Stromal cell of bone marrow (primary cell): Measurements from ENCODE around the gene GGACT.

Source experiments
- DNase-seq: peaks from one replicate; pipeline ENCODE4 v3.0.0-alpha.2; 2012; ENCODE audit warnings: low read depth

GGACT gene

DNA sequence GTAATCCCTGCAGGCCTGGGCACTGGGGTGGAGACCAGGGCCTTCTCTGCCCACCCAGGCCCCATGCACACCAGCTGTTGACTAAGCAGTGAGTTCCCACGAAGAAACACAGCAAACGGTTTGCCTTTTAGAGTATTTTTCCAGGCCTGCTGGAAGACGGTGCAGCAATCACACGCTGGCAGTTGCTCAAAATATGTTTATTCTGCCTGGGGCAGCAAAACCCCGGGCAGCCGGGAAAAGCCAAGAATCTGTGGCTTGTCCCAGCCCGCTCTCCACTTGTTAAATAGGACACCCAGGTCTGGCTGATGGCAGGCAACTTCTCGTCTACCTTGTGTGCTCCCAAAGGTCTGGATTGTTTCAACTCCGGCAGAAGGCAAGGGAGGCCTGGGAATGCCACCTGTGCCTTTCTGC, 40.8 kb downstream of the GGACT start:
- DNase-seq: no peak

DNA sequence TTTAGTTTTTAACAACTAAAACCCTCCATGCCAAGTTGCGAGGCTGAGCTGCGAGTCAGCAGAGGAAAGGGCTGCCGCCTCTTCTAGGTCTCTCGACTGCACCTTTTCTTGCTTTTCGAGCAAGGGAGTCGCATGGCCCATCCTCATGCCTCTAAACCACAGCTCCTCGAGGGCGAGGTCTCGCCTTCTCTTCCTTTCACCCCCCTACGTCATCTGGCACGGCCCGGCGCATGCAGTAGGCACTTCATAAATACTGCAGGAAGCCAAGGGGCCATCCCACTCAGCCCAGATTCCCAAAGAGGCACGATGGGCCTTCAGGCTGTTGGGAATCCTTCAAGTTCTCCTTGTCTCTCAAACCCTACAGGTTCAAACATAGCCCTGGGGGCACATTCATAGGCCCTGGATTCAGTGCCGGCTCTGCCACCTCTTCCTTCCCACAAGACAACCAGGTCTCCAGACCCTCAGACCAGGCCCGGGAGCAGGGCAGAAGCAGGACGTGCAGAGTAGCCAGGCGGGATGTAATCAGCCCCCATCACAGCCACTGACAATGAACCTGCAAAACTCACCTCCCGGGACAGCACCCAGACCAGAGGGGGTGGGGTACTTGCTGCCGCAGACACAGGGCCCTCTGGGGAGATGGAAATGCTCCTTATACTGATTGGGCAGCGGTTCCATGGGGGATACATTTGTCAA, 41.7 kb downstream of the GGACT start:
- no peak for DNase-seq

DNA sequence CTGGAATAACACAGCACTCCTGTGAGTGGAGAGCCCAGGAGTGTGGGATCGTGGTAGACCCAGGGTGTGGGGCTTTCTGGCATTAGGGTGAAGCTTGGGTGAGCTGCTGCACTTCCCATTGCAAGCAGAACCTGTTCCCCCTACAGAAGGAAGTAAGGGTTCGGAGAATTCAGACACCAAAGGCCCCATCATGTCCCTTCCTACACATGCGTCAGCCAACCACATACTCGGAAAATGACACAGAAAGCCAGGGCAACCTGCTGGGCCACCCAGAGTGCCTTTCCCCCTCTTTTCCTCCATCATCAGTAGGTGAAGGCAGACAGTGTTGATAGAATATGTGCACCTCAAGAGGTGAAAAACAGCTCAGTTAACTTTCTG, 42.9 kb downstream of the GGACT start:
- DNase-seq: no peak

DNA sequence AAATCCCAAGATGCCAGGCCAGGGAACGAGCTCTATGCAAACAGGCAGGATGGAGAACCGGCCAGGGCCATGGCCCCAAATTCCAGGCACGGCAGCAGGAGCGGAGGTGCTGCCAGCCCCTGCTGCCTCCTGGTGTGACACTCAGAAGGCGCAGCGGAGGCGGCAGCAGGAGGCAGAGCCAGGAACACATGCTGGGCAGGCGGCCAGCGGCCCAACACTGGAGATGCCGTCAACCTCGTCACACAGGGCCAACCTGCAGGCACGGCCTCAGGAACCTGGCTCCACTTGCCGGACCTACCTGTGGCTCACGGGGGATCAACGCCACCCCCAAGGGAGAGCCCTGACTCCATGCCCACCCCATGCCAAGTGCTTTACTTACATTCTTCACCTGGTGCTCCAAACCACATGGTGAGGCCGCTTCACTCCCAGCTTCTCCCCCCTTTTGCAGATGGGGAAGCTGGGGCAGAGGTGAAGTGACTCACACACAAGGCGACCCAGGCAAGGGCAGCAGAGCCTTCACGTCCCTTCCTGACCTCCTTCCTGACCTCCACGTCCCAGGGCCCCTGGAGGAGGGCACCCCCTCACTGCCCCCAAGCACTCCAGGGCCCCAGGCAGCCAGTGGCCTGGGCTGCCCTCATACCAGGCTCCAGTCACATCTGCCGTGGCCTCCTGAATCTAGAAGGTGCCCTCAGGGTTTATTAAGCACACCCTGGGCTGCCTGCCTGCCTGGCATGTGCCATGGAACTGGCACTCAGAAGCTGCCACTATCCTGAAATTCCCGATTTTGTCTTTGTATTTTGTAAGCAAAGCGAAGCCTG, 43.5 kb downstream of the GGACT start:
- DNase-seq: no peak

DNA sequence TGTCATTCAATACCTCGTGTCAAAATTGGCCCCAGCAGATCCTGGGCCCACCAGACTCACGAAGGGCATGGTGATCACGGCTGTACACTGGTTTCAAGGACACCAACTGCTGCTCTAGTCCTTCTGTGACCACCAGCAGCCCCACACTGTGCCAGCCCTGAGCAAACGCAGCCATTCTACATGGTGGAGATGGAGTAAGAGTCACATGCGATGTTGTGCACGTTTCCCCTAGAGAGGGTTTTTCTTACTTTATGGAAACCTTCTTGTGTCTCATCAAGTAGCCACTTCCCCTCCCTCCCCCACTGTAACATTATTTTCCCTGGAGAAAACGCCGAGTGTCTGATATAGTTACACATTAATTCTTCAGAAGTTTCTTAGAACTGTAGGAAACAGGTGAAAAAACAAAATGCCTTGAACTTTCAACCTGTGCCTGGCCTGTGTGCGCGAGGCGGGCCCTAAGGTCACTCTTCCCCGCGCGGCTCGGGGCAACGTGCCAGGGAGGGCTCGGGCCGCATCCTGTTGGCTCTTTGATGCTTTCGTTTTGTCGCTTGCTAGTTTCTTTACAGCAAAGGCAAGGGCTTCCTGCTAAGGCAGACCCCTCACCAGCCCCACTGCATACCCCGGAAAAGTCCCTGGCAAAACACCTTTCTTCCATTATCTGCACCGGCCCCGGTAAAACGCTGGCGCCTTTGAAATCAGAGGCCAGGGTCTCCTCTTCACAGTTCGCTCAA, 44.6 kb downstream of the GGACT start:
- no peak for DNase-seq

DNA sequence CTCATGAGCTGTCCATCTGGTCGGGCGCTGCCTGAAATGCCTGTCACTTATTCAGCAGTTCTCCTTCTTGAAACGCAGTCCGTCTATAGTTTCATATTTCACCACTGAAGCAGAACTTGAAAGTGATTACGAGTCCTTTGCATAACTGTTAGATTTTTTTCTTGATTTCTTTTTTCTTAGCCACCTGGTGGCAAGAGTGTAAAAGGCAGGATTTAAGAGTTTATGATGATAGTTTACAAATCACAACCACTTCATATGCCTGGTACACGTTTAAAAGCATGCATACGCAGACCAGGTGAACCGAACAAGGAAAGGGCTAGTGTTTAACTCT, 45.8 kb downstream of the GGACT start:
- DNase-seq: peak; percentile 52

DNA sequence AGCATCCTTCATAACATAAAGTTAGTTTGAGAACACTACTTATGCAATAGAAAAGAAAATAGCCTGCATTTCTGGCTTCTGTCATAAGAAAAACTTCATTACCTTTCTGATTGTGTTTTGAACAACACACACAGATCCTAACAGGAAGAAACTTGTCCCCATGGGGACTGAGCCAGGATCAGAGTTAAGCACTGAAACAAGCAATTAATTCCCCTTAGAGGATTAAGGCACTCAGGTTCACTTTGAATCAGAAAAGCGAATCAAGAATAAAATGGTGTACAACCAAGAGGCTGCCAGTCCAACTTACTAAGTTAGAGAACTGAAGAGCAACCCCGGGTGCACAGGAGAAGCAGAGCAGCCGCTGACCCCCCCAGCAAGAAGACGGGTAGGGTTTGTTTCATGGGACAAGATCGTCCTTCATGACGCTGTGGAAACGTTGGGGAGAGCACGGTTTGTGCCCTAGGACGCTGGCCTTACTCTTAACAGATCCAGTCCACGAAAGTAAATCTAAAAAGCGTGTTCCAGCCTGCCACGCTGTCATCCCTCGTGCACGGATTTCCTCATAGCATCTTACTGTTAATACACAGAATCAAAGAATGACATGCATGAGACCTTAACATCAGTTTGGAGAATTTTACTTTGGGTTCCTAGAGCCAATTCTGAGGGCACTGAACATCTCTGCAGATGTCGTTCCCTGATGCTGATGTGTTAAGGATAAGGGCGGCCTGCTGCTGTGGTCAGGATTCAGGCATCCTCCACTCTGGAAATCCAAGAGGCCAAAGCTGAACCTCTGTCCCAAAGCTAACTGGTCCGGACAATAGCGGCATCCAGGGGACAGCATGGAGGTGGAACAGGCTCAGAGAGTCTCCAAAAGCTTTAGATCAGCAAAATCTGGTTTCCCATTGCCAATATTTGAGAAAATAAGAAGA, 46.4 kb downstream of the GGACT start:
- no peak for DNase-seq

DNA sequence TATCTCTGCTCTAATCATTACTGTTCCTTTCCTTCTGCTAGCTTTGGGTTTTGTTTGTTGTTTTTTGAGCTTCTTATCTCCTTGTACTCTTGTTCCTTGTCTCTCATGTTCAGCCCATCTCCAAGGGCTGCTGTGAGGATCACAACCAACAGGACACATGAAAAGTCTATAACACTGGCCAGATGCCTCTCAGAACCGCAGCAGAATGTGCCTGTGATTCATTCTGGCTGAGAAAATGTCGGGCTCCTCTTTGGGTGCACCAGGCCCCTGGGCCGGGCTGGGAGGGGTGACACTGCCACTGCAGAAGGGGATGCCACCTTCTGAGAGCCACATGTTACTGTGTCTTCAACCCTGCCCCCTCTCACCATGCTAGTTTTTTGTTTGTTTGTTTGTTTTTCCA, 48.0 kb downstream of the GGACT start:
- no peak for DNase-seq

DNA sequence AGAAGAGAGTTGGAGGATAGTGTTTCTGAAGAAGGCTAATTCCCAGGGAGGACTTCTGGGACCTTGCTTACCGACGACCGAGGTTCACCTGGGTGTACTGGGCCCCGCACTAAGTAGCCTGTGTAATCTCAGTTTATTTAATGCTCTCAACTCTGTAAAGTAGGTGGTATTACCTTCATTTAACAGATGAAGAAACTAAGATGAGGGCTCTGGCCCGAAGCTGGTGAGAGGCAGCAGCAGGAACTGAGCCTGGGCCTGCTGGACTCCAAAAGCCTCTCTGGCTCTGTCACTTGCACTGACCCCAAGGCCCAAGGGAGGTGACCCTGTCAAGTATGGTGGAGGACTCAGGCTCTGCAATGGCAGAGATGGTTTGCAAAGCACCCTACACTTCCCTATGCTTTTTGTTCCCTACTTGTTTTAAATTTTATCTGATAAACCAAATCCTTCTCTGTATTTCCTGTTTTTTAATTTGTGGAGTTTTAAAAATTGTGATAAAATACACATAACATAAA, 50.6 kb downstream of the GGACT start:
- no peak for DNase-seq

DNA sequence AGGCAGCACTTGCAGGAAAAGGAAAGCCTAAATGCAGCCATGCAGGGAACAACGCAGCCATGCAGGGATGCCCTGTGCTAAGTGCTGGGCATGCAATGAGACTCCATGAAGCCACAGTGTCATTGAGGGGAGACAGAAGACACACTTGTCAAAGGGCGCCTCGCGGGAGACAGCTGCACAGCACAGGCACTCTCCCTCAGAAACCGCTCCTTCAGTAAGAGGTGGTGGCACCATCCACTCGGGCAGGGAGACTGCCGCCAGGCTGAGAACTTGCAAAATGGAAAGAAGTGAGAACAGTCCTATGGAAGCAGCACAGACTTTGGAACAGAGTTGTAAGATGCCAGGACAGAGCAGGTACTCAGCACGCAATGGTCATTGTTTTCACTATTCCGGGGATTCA, 51.1 kb downstream of the GGACT start:
- DNase-seq: no peak

DNA sequence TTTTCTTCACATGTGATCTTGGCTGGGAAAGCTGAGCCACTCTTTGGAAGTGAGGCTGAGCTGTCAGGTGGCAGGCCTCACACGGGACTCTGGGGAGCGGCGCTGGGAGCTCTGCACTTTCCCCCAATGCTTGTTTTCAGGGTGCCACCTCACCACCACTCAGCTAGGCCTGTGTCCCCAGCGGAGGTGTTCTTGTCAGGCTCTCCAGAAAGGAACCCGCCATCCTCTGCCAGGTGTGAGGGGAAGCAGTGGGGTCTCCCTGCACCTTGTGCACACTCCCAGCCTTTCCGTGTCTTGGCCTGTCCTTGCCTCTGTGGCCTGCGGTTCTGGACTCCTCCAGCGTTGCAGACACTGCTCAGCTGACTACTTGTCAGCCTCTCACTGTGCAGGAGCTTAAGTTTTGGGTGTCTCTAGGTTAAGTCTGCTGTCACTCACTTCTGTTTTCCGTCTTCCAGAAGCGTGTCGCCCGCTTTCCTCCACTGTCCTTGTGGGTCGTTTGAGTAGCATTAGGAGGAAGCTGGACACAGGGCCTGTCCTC, 51.9 kb downstream of the GGACT start:
- DNase-seq: no peak

DNA sequence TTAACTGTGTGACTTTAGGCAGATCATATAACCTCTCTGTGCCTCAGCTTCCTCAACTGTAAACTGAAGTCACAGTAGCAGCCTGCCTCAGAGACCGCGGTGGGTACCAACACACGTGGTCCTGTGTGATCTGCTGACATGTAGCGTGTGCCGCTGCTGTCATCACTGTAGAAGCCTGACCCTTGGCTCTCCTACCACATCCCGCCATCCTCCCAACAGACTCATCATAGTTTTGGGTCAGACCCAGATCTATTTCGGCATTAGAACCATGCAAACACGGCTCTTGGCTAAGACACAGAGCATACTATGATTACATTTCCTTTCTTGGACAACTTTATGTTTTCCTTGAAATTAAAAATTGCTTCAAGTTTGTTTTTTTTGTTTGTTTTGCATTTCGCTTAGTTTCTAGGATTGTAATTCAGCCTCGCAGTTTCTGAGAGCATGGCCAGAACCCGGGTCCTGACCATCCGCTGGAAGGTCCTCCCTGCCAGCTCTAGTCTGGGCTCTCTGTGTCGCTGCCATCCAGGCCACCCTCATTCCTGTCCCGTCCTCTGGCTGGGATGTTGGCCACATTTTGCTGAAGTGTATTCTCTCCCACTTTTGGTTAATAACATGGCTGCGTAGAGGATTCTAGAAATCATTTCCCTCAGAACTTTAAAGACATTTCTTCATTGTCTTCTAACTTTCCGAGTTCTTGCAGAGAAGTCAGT, 53.0 kb downstream of the GGACT start:
- peak; percentile 83 for DNase-seq

DNA sequence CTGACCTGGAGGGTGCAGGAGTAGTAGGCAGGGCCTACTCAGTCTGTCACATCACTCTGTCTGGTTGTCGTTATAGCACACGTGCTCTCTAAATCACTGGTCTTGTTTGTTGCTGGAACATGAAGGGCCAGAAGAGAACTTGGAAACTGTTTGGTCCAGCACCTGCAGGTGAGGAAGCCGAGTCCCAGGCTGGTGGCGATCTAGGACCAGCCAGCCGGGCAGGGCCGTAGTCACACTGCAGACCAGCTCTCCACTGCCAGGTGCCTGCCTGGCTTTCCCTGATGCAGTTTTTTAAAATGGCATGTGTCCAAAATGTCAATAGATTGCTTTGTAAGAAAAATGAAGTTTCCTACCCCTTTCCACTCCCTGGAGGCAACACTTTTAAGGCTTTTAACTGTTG, 53.7 kb downstream of the GGACT start:
- no peak for DNase-seq

DNA sequence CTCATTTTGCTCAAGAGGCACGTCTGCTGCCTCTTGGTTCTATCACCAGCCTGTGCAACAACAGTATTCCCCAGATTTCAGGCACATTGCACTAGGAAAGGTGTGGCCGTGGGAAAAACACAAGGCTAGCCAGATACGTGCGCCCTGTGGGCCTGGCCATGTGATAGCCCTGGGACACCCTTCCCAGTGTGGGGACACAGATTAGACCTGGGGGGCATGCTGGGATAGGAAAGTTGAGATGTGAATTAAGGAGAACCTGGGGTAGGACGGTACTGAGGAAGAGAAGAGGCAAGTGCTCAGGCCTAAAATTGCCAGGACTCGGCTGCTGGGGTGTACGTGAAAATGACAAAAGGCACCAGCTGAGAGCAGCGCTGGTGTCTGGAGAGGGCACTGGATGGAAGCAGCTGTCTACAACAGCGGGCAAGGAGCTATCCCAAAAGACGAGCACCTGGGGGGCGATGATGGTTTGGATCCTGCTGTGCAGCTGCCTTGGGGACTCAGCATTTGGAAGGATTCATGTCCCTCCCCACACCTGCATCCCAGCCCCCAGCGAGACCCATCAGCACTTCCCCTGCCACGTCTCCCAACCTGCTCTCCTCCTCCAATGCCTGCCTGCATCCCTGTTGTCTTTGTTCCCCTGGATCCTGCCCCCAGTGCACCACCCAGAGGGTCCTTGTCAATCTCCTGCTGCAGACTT, 54.3 kb downstream of the GGACT start:
- no peak for DNase-seq

DNA sequence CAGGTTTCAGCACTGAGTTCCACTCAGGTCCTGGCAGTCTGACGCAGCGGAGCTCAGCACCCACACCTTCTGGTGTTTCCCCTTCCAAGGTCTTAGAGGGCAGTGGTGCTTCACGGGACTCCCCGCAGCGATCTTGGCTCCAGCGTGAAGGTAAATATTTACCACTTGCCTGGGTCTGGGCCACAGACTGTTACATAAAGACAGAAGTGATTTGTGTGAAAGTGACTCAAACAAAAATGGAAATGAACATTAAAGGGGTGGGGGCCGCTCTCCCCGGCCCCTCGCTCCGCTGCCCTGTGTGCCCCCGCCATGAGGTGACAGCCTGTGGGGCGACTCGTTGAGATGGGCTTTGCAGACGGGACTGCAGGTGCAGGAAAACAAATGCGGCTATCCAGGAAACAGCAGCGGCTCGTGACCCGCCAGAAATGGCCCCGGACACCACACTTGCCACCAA, 55.0 kb downstream of the GGACT start:
- no peak for DNase-seq

DNA sequence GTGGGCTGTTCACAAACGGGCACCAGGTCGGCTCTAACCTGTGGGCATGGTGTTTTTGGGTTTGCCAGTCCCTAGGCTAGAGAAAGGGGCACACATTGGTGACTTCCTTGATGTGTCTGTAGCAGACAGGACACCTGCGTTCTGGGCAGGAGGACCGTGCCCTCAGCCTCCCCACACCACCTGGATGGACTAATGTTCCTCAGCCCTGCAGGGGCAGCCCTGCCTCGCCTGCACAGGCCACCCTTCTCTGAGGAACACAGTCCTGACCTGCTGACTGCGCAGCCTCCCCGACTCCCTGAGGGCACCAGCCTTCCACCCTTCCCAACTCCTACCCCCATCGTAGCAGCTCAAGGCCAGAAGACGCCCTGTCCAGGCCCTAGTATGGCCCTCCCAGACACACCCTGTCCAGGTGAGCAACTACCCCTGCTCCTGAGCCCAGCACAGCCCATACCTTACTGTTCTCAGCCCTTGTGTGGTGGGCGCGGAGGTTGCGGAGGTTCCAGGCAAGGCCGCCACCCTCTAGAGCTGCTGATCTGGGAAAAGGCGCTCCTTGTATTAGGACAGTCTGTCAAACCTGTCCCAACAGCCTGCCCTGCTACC, 55.7 kb downstream of the GGACT start:
- DNase-seq: no peak

DNA sequence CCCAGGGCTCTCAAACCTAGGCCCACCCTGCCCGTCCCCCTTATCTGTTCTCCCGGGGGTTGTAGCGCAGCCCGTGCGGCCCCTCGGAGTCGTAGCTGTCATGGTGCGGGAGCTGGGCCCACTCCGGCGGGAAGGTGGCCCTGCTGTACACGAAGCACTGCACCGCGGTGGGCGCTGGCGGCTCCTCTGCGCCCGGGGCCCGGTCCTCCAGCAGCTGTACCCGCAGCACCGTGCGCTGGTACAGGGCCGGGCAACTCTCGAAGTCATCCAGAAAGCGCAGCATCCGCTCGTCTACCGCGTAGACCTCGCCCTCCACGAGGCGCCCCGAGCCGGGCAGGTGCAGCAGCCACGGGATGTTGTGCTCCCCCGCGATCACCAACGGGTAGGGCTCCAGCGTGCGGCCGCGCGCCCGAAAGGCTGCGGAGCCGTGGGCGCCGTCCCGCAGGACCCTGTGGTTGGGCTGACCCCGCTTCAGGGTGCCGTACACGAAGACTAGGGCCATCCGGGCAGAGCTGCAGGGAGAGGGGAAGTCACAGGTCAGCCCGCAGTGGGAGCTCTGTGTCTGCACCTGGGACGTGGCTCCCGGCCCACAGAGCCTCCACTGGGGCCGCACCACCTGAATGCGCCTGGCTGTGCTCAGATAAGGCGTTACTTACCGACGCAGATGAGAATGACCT, 56.4 kb downstream of the GGACT start:
- no peak for DNase-seq

DNA sequence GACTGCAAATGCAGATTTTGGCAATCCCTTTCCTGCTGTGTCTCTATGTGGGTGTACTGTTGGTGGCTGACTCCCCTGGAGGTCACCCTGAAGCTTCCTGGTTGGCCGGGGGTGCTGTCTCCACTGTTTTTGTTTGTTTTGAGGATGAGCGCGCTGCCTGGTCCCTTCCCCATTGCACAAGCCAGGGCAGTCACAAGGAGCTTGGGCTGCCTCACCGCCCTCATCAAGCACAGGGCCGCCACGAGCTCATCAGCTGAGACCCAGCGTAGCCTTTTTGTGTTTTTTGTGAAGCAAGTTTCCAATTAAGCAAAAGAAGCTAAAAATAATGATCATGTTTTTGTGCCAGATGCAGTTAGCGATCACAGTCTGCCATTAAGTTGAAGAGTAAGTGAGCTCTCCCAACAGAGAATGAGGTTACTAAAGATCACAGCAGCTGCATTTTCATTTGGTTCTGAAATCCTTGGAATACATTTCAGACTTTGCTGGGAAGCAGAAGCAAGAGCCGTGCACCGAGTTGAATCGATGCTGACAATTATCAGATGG, 57.8 kb downstream of the GGACT start:
- no peak for DNase-seq
